NCI-H2227 (cell line): ENCODE data around the gene SETD1B.
"Not testable (repeated sequence)": the region's sequence is repeated elsewhere in the genome, so short reads cannot be mapped to it uniquely, and the experiment has no call there.

ENCODE experiments used
- DNase-seq: peaks from one replicate; lab custom pipeline; 2025; ENCODE audit not compliant: unreplicated experiment; lab: John Stamatoyannopoulos, UW

The SETD1B gene

DNA sequence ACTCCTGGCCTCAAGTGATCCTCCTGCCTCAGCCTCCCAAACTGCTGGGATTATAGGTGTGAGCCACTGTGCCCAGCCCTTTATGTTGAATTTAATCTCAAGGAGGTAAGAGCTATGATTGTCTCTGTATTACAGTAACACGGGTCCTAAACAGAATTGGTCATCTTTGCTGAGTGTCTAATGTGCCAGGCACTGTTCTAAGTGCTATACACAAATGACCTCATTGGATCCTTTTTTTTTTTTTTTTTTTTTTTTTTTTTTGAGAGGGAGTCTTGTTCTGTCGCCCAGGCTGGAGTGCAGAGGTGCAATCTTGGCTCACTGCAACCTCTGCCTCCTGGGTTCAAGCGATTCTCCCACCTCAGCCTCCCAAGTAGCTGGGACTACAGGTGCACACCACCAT, 48.6 kb downstream of the SETD1B start:
- not testable (repeated sequence) for DNase-seq

DNA sequence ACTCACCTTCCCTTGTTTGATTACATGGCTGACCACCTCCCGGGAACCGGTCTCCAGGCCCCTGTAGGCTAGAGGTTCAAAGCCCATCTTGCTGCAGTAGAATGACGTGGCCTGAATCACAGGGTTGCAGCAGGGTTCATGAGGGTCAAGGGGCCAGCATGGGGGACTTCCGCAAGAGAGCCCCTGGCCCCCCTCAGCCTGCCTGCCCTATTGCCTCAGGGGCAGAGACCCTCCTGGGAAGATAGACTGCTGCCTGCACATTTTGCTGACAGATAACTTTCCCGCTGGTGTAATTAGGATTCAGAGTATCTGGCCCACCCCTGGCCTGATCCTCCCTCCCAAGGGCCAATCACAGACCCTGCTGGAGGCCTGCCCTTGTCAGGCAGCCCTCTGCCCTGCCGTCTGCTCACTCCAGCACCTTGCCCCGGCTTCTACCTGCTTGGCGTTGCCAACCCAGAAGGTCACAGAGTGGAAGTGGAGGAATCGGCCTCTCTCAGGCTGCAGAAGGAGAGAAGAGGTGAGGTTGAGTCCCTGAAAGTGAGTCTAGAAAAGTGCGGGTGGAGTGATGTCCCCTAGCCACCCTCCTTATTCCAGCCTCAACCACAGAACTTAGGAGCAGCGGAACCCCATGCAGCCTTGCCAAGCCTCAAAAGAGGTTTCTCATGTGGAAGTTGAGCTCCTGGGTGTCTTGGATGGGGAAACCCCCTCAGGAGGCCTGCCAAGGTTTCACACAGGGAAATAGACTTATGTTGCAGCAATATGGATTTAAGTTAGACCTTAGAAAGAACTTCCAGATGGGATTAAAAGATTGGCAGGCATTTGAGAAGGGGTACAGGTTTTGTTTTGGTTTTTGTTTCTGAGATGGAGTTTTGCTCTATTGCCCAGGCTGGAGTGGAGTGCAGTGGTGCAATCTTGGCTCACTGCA, 53.8 kb downstream of the SETD1B start:
- DNase-seq = no peak

DNA sequence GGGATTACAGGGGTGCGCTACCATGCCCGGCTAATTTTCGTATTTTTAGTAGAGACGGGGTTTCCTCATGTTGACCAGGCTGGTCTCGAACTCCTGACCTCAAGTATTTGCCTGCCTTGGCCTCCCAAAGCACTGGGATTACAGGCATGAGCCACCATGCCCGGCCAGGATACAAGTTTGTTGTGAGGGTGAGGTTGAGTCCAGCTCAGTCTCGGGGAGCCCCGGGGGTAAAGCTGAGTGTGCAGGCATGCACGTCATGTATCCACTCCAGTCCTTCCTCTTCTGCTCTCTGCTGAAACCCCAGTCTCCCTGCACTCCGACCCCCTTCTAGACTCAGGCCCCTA, 54.5 kb downstream of the SETD1B start:
- DNase-seq = no peak

DNA sequence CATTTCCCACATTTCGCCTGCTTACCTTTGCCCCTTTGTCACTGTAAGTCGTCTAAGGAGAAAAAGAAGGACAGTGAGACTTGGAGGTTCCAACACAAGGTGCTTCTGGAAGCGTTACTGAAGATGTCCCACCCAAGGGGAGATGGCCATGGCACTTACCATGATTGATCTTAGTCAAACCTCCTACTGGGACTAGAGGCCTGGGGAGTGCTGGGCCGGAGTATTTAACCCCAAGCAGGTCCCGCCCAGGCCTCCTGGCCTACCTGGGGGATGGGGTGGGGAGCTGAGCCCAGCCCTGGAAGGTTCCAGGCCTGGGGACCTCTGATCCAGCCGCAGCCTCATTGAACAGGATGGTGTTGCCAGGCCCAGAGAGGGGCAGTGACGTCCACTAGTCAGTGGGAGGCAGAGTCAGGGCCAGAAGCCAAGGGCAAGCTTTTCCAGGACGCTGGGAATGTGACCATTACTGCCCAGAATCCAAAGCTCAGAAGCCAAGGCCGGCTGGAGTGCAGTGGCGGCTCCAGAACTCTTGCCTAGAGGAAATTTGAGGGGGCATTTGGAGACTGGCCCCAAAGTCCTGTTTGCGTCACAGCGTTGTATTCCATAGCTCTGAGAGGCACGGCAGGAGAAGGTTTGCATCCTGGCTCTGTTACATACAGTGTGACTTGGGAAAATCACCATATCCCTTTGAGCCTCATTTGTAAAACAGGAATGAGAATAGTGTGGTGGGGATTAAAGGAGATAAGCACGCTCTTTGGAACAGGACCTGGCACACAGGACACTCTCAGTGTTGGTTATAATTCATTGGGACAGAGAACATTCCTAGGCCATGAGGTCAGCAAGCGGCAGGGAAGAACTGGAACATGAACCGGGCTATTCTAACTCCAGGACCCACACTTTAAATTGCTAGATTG, 55.1 kb downstream of the SETD1B start, which contains the start of gene HPD:
HPD (minus strand) TSS at position 198 of the 911 bp plus-strand sequence; CDS start at position 162, 36 bp downstream.
- no peak for DNase-seq

DNA sequence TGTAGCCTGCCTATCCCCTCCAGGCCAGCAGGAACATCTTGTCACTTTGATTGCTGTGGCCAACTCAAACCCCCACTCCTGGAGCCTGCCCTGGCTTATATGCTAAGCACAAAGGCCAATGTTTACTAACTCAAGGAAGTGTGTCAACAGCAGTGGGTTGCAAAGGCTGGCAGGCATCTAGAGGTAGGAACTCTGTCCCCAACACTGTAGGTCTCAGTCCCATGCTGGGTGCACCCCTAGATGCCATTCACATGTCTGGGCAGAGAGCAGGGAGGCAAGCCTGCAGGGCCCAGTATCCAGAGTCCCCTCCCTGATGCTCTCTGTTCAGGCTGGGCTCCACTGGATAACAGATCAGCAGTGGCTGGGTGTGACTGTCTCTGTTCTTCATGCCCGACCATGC, 56.4 kb downstream of the SETD1B start:
- no peak for DNase-seq

DNA sequence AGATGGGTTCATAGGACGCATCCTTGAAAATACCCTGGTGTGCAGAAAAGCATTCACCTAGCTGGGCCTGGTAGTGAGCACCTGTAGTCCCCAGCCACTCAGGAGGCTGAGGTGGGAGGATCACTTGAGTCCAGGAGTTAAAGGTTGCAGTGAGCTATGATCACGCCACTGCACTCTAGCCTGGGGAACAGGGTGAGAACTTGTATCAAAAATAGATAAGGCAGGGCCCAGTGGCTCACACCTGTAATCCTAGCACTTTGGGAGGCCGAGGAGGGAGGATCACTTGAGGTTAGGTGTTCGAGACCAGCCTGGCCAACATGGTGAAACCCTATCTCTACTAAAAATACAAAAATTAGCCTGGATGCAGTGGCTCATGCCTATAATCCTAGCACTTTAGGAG, 56.9 kb downstream of the SETD1B start:
- DNase-seq = not testable (repeated sequence)

DNA sequence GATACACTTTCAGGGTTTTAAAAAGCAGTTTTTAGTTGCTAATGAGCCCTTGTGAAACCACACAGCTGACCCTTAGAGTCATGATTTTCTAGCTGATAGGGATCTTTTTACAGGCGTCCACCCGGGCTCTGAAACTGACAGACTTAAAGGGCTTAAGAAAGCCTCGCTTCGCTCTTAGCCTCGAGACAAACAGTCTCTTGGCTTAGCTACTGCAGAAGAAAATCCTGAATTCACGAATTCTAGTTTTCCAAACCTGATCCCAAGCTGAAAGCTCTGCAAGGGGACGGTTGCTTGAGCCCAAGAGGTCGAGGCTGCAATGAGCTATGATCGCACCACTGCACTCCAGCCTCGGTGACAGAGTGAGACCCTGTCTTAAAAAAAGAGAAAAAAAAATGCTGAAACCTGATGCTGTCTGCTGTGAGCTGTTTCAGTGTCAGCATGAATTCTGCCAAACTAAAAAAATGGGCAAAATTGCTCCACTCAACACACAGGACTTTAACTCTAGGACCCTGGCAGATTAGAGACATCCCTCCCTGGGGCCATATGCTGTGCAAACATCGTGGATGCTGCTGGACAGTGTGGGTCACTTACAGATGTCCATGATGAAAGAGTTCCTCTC, 57.9 kb downstream of the SETD1B start:
- DNase-seq = peak; percentile 12

DNA sequence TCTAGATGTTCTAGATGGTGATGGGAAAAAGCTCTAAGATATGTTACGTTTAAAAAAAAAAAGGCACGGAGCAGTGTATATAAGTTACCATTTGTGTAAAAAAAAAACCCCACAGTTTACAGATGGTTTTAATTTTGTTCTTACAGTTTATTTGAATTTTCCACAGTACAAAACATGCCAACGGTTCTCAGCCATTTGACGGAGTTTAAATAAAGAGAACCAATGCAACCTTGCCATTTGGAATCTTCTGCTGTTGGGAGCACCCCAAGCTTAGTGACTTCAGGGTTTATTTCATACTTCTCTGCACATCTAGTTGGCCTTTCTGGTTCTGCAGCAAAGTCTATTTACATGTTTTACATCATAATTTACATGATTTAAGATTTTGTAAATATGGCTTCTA, 62.5 kb downstream of the SETD1B start:
- DNase-seq = no peak

DNA sequence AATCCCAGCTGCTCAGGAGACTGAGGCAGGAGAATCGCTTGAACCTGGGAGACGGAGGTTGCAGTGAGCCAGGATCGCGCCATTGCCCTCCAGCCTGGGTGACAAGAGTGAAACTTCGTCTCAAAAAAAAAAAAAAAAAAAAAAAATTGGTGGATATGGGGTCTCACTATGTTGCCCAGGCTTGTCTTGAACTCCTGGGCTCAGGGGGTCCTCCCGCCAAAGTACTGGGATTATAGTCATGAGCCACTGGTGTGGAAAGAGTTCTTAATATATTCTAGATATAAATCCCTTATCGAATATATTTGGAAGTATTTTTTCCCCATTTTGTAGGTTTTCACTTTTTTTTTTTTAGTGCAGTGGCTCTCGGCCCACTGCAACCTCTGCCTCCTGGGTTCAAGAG, 65.4 kb downstream of the SETD1B start:
- not testable (repeated sequence) for DNase-seq

DNA sequence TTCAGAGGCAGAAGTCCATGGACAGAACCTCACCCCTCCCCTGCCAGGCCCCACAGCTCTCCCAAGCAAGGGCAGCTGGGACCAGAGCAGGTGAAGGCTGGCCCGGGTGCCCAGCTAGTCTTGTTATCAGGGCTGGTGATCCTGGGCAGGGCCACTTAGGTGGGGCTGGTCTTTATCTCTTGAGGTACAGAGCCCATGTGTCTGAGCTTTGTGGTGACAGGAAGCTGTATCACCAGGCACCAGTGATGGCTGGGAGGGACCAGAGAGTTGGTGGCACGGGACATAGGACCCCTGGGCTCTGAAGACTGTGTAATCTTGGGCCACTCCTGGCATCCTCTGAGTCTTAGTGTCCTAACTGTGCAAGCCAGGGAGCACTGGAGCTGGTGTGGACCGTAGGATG, 67.7 kb downstream of the SETD1B start:
- no peak for DNase-seq

DNA sequence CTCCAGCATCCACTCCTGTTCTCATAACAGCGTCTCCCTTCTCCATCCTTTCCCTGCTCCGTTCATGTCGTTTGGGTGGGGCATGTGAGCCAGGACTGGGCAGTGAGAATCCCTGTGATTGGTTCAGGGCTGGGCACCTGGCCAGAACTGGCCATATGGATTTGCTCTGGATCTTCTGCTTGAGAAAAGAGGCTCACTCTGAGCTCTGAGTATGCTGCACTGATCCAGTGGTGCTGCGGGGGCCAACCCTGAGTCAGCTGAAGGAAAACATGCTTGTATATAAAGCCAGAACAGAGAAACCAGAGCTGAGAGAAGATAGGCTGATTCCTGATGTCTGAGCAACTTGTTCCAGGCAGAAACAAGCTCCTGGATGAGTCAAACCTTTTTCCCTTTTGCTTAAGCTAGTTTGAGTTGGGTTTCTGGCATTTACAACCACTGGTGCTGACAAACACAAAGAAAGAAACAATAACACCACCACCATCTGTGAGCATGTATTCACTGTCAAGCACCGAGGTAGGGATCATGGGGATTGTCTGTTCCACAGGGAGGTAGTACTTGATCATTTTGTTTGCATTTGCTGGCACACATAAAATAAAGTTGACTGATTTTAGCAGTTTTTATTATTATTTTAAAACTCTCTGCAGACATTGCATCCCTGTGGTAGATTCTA, 68.9 kb downstream of the SETD1B start:
- DNase-seq = peak; percentile 34

DNA sequence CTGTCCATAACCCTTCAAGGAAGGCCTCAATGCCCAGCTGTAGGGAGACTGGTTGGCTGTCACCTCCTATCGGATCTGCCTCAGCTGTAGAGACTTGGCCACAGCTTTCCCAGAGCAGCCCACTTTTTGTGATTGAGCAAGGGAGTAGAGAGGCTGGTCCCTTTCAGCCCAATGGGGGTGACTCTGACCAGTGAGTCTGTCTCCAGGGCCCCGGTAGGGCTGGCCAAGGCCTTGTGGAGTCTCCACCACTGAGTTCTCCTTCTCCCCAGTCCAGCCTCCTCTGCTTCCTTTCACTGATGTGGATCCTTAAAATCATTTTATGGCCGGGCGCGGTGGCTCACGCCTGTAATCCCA, 69.4 kb downstream of the SETD1B start:
- no peak for DNase-seq

DNA sequence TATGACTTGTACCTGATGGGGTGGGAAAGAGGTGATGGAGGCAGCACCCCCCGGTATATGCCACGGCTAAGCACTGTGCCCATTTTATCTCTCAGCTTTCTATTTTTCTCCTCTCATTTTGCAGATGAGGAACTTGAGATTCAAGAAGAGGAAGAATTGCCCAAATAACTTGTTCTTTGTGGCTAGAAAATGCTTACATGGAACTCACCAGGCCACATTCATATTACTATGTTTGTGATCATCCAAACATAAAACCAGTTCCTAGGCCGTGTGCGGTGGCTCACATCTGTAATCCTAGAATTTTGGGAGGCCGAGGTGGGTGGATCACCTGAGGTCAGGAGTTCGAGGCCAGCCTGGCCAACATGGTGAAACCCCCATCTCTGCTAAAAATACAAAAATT, 70.3 kb downstream of the SETD1B start:
- no peak for DNase-seq

DNA sequence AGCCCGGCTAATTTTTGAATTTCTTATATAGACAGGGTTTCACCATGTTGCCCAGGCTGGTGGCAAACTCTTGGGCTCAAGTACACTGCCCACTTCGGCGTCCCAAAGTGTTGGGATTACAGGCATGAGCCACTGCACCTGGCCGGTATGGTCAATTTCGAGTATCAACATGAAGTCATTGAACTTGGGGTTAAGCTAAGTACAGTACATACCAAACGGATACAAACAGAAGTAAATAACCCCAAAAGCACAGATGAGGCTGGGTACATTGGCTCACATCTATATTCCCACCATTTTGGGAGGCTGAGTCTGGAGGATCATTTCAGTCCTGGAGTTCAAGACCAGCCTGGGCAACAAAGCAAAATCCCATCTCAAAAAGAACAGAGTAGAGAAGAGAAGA, 71.8 kb downstream of the SETD1B start:
- no peak for DNase-seq

DNA sequence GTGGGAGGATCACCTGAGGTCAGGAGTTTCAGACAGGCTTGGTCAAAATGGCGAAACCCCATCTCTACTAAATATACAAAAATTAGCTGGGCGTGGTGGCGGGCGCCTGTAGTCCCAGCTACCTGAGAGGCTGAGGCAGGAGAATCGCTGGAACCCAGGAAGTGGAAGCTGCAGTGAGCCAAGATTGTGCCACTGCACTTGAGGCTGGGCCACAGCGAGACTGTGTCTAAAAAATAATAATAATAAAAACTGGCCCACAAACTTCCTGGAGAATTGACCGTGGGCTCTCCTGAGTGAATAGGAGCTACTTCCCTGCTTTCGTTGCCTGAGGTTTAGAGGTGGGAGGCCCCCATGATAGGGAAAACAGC, 72.3 kb downstream of the SETD1B start:
- DNase-seq = not testable (repeated sequence)
